Fibroblast of lung (primary cell): ENCODE data around the gene ZDHHC12. TPM values are rescaled to one million over a fixed set of nuclear protein-coding genes. Genes with fewer than 3 reads are reported as not detected.

Experiments used
- DNase-seq, 2 donors: peaks; one replicate each; pipeline versions ENCODE4 v3.0.0 to v3.0.0-alpha.2; 2010; ENCODE audit warnings: low read depth in 2 of 2
- H2AFZ ChIP-seq: 2 replicates; pipeline ENCODE4 v1.5.1; 2012; ENCODE audit warnings: low read length, control low read depth, inconsistent platforms
- H3K27ac ChIP-seq: 2 replicates; pipeline ENCODE4 v1.5.1; 2011; ENCODE audit warnings: low read length, control low read depth; ENCODE audit not compliant: insufficient read depth
- H3K27me3 ChIP-seq: 2 replicates; pipeline ENCODE4 v1.5.1; 2011; ENCODE audit warnings: mild to moderate bottlenecking, low read length; ENCODE audit not compliant: control insufficient read depth, insufficient read depth
- H3K36me3 ChIP-seq: 2 replicates; pipeline ENCODE4 v1.5.1; 2011; ENCODE audit warnings: low read length; ENCODE audit not compliant: control insufficient read depth, insufficient read depth
- H3K4me1 ChIP-seq: 2 replicates; pipeline ENCODE4 v1.5.1; 2011; ENCODE audit warnings: low read length; ENCODE audit not compliant: control insufficient read depth, insufficient read depth; ENCODE audit errors: extremely low read depth
- H3K4me2 ChIP-seq: 2 replicates; pipeline ENCODE4 v1.5.1; 2011; ENCODE audit warnings: low read length, control low read depth; ENCODE audit not compliant: insufficient read depth; ENCODE audit errors: extremely low read depth
- H3K4me3 ChIP-seq, 4 experiments: fragments of 200-600 bp in 1 of 4; sonication (generic) in 1 of 4; replicated peaks in 1 of 4; 2 replicates each; pipeline ENCODE4 v1.5.1; 2011 to 2016; ENCODE audit warnings: low read length in 4 of 4, low read depth in 3 of 4, mild to moderate bottlenecking in 3 of 4, control low read depth in 2 of 4, inconsistent platforms in 1 of 4, mixed read lengths in 1 of 4; ENCODE audit not compliant: insufficient read depth in 1 of 4; ENCODE audit errors: control extremely low read depth in 1 of 4
- H3K79me2 ChIP-seq: 2 replicates; pipeline ENCODE4 v1.5.1; 2012; ENCODE audit warnings: mild to moderate bottlenecking, low read length, inconsistent platforms; ENCODE audit not compliant: control insufficient read depth, insufficient read depth
- H3K9ac ChIP-seq: 2 replicates; pipeline ENCODE4 v1.5.1; 2011; ENCODE audit warnings: mild to moderate bottlenecking, low read length, control low read depth; ENCODE audit not compliant: insufficient read depth
- H3K9me3 ChIP-seq: 2 replicates; pipeline ENCODE4 v1.5.1; 2012; ENCODE audit warnings: low read depth, low read length; ENCODE audit not compliant: control insufficient read depth, insufficient read depth
- H4K20me1 ChIP-seq: 2 replicates; pipeline ENCODE4 v1.5.1; 2011; ENCODE audit warnings: low read length; ENCODE audit not compliant: control insufficient read depth, insufficient read depth; ENCODE audit errors: extremely low read depth
- CTCF ChIP-seq, 2 donors: IDR thresholded peaks in 1 of 2; conservative IDR thresholded peaks in 1 of 2; 1 replicate in 1 of 2; 2 replicates in 1 of 2; pipeline ENCODE4 v1.5.1; 2011 to 2012; ENCODE audit warnings: low read length in 2 of 2, control low read depth in 1 of 2, inconsistent platforms in 1 of 2, low read depth in 1 of 2, mild to moderate bottlenecking in 1 of 2
- EZH2 ChIP-seq: IDR thresholded peaks from 2 replicates; pipeline ENCODE4 v1.5.1; 2012; ENCODE audit warnings: low read length, control low read depth, mild to moderate bottlenecking; ENCODE audit errors: missing control alignments
- polyA plus RNA-seq, 2 donors: library from polyadenylated mRNA; depleted of rRNA in 1 of 2; stranded (reverse) in 1 of 2; unstranded in 1 of 2; fragments of >200 nt; gene quantifications; 2 replicates each; pipeline ENCODE4 v1.2.1, GENCODE V29; 2011 to 2012; ENCODE audit warnings: missing spikeins in 1 of 2
- total RNA-seq: library from RNA; depleted of rRNA; stranded (reverse); fragments of >200 nt; gene quantifications from 2 replicates; pipeline ENCODE4 v1.2.1, GENCODE V29; 2014

ZDHHC12 gene
- total and polyA plus RNA-seq, 2 donors (not counting 1 experiment from before 2014, with no cell fraction given), result 19.1 to 39.0 TPM

- no peak for DNase-seq
- Histone ChIP-seq H3K27me3 (no peaks in the 10 kb centered on the region), H3K36me3 (peaks cover 1% of the 10 kb centered on the region), H3K4me1 (no peaks in the 10 kb centered on the region), H3K4me2 (no peak overlapping the region), H3K9ac (no peak overlapping the region), H2AFZ (no peak overlapping the region), H3K27ac (no peak overlapping the region), H4K20me1 (no peaks in the 10 kb centered on the region), H3K4me3 (no peak overlapping the region), H3K79me2 (no peaks in the 10 kb centered on the region), H3K9me3 (no peaks in the 10 kb centered on the region)
- no peak for TF ChIP-seq EZH2
- TF ChIP-seq CTCF (conservative IDR thresholded peaks at IDR 0.05 in 1 of 2, IDR thresholded peaks at IDR 0.05 in 1 of 2; ENCODE audit: low read depth in 1 of 2, low read length in 2 of 2), result no peak
Observed at GRCh38 chr9:128716581-128717254, 7.2 kb downstream of the ZDHHC12 start.

GRCh38 chr9:128715436-128715750, 8.5 kb downstream of the ZDHHC12 start:
- TF ChIP-seq EZH2 (no peak), CTCF (conservative IDR thresholded peaks at IDR 0.05 in 1 of 2, IDR thresholded peaks at IDR 0.05 in 1 of 2; ENCODE audit: low read depth in 1 of 2, low read length in 2 of 2) (no peak)
- Histone ChIP-seq H3K36me3 (peaks cover 1% of the 10 kb centered on the region), H3K9me3 (no peaks in the 10 kb centered on the region), H3K79me2 (no peaks in the 10 kb centered on the region), H2AFZ (no peak overlapping the region), H4K20me1 (no peaks in the 10 kb centered on the region), H3K4me2 (no peak overlapping the region), H3K4me3 (no peak overlapping the region), H3K27me3 (no peaks in the 10 kb centered on the region), H3K4me1 (no peaks in the 10 kb centered on the region), H3K27ac (no peak overlapping the region), H3K9ac (no peak overlapping the region)
- DNase-seq, result no peak

GRCh38 chr9:128714586-128715435, 9.1 kb downstream of the ZDHHC12 start:
- DNase-seq, result no peak

More at GRCh38 chr9:128714586-128715435, 9.1 kb downstream of the ZDHHC12 start:
- H3K27me3 ChIP-seq, result no peaks in the 10 kb centered on the region
- peaks cover under 1% of the 10 kb centered on the region for H3K36me3 ChIP-seq
- no peak overlapping the region for H3K27ac ChIP-seq
- H2AFZ ChIP-seq, result no peak overlapping the region
- H3K4me1 ChIP-seq, result no peaks in the 10 kb centered on the region
- H3K79me2 ChIP-seq, result no peaks in the 10 kb centered on the region
- no peak overlapping the region for H3K4me2 ChIP-seq
- no peak overlapping the region for H3K4me3 ChIP-seq
- H3K9ac ChIP-seq, result no peak overlapping the region
- no peaks in the 10 kb centered on the region for H3K9me3 ChIP-seq
- no peak for TF ChIP-seq EZH2
- no peak for TF ChIP-seq CTCF (conservative IDR thresholded peaks at IDR 0.05 in 1 of 2, IDR thresholded peaks at IDR 0.05 in 1 of 2; ENCODE audit: low read depth in 1 of 2, low read length in 2 of 2)
- H4K20me1 ChIP-seq, result no peaks in the 10 kb centered on the region
